ENCODE data around the gene SUN5.

The SUN5 gene

GRCh38 chr20:33012327-33013189 lies 8.3 kb upstream of the SUN5 start:
- no peak for FAIRE-seq

- FAIRE-seq, result no peak
Measured at GRCh38 chr20:33010674-33011449, 6.6 kb upstream of the SUN5 start.

- FAIRE-seq, result no peak
Measured at GRCh38 chr20:33010133-33010504, 5.9 kb upstream of the SUN5 start.

- no peak for FAIRE-seq
Measured at GRCh38 chr20:33009214-33010132, 5.2 kb upstream of the SUN5 start.

- FAIRE-seq, result no peak
Measured at GRCh38 chr20:33008336-33009213, 4.3 kb upstream of the SUN5 start.

GRCh38 chr20:33007376-33008335 lies 3.4 kb upstream of the SUN5 start, which contains the start of gene BPIFB2:
Gene BPIFB2, plus strand, starts transcription at chr20:33007704. Its CDS starts 871 bp downstream, at chr20:33008575.
- no peak for FAIRE-seq

GRCh38 chr20:33006776-33007375 lies 2.6 kb upstream of the SUN5 start:
- no peak for FAIRE-seq

- FAIRE-seq, result no peak
Measured at GRCh38 chr20:33005908-33006775, 1.9 kb upstream of the SUN5 start.

GRCh38 chr20:33005132-33005566 lies 916 bp upstream of the SUN5 start:
- FAIRE-seq, result no peak

GRCh38 chr20:33002087-33002808 lies 2.0 kb downstream of the SUN5 start:
- FAIRE-seq, result no peak

- FAIRE-seq, result no peak
Measured at GRCh38 chr20:33000802-33001466, 3.3 kb downstream of the SUN5 start.

- FAIRE-seq, result no peak
Measured at GRCh38 chr20:32999603-33000250, 4.5 kb downstream of the SUN5 start.

- FAIRE-seq, result no peak
Measured at GRCh38 chr20:32997431-32997830, 6.8 kb downstream of the SUN5 start.

- no peak for FAIRE-seq
Measured at GRCh38 chr20:32995802-32996201, 8.4 kb downstream of the SUN5 start.

- FAIRE-seq, result no peak
Measured at GRCh38 chr20:32993496-32994050, 10.7 kb downstream of the SUN5 start.

GRCh38 chr20:32991792-32992641 lies 12.2 kb downstream of the SUN5 start:
- no peak for FAIRE-seq

All from A204.1 (cell line).